Gastroesophageal sphincter (tissue), 3 donors: ENCODE measurements around the gene STAT6.

ENCODE experiments used
- EP300 ChIP-seq: sonication (generic); formaldehyde crosslinking; IDR thresholded peaks from one replicate; pipeline ENCODE4 v1.6.1; 2017; ENCODE audit warnings: antibody characterized with exemption, mild to moderate bottlenecking
- TF ChIP-seq, protein P1 (sequence below), 4 experiments: fragments of 200-600 bp in 2 of 4; fragments of 450-650 bp in 2 of 4; sonication (generic) in 1 of 4; IDR thresholded peaks; one replicate each; pipeline ENCODE4 v1.5.1; 2017 to 2019; ENCODE audit warnings: antibody characterized with exemption in 4 of 4, mild to moderate bottlenecking in 2 of 4, moderate library complexity in 2 of 4

DNA sequence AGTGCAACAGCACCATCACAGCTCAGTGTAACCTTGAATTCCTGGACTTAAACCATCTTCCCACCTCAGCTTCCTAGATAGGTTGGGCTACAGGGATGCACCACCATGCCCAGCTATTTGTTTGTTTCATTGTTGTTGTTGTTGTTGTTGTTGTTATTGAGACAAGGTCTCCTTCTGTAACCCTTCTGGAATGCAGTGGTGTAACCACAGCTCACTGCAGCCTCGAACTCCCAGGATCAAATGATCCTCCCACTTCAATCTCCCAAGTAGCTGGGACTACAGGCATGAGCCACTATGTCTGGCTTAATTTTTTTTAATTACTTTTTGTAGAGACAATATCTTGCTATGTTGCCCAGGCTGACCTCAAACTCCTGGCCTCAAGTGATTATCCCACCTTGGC lies 31.3 kb downstream of the STAT6 start:
- no peak for TF ChIP-seq EP300
- TF ChIP-seq, protein P1, sequence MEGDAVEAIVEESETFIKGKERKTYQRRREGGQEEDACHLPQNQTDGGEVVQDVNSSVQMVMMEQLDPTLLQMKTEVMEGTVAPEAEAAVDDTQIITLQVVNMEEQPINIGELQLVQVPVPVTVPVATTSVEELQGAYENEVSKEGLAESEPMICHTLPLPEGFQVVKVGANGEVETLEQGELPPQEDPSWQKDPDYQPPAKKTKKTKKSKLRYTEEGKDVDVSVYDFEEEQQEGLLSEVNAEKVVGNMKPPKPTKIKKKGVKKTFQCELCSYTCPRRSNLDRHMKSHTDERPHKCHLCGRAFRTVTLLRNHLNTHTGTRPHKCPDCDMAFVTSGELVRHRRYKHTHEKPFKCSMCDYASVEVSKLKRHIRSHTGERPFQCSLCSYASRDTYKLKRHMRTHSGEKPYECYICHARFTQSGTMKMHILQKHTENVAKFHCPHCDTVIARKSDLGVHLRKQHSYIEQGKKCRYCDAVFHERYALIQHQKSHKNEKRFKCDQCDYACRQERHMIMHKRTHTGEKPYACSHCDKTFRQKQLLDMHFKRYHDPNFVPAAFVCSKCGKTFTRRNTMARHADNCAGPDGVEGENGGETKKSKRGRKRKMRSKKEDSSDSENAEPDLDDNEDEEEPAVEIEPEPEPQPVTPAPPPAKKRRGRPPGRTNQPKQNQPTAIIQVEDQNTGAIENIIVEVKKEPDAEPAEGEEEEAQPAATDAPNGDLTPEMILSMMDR (IDR thresholded peaks at IDR 0.05): no peak
